ENCODE data around the gene MDH1. TPM values are rescaled to one million over a fixed set of nuclear protein-coding genes. Genes with fewer than 3 reads are reported as not detected.
"Not testable (repeated sequence)": the region's sequence is repeated elsewhere in the genome, so short reads cannot be mapped to it uniquely, and the experiment has no call there.

MDH1 gene
- total RNA-seq, 1 donor from 2014 or later, result 161 TPM

DNA sequence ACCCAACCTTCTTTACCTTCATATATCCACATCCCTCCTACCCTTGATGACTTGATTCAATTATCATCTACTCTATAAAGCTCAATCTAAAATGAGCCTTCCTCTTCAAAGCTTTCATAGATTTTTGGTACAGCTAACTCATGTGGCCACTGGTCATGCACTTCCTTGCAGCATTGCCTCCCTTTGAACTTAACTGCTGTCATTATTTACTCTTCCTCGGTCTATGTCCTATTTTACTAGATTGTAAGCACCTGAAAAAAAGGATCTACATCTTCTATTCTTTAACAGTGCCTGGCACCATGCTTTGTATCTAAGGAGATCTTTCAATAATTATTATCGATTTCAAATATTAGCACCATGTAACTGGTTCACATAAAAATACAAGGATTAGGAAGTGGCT, 30.6 kb downstream of the MDH1 start:
- DNase-seq (ENCODE audit: low read depth), result no peak
- Histone ChIP-seq H3K27me3 (ENCODE audit: control insufficient read depth, insufficient read depth, low read length) (no peaks in the 10 kb centered on the region), H3K36me3 (ENCODE audit: control insufficient read depth, insufficient read depth, low read length) (no peaks in the 10 kb centered on the region), H3K4me3 (ENCODE audit: low read depth, low read length) (no peak overlapping the region)
- TF ChIP-seq, protein P1, sequence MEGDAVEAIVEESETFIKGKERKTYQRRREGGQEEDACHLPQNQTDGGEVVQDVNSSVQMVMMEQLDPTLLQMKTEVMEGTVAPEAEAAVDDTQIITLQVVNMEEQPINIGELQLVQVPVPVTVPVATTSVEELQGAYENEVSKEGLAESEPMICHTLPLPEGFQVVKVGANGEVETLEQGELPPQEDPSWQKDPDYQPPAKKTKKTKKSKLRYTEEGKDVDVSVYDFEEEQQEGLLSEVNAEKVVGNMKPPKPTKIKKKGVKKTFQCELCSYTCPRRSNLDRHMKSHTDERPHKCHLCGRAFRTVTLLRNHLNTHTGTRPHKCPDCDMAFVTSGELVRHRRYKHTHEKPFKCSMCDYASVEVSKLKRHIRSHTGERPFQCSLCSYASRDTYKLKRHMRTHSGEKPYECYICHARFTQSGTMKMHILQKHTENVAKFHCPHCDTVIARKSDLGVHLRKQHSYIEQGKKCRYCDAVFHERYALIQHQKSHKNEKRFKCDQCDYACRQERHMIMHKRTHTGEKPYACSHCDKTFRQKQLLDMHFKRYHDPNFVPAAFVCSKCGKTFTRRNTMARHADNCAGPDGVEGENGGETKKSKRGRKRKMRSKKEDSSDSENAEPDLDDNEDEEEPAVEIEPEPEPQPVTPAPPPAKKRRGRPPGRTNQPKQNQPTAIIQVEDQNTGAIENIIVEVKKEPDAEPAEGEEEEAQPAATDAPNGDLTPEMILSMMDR (IDR thresholded peaks at IDR 0.05; ENCODE audit: insufficient read depth, low read length, poor library complexity, severe bottlenecking), result no peak

DNA sequence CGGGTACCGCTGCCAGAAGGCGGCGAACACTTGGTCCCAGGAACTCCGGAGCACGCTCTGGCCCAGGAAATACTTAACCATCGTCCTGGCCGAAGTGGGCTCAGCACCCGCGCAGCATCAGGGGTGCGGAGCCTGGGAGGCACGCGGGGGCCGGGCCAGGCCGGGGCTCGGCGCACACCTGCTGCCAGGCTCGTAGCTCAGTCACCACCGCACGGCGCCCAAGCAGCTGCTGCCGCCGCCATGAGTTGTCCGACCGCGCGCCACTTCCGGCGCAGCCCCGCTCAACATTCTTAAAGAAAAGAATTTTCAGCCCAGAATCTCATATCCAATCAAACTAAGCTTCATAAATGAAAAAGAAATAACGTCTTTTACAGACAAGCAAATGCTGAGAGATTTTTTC, 34.0 kb downstream of the MDH1 start:
- Histone ChIP-seq H3K36me3 (ENCODE audit: control insufficient read depth, insufficient read depth, low read length) (no peaks in the 10 kb centered on the region), H3K4me3 (ENCODE audit: low read depth, low read length) (no peak overlapping the region), H3K27me3 (ENCODE audit: control insufficient read depth, insufficient read depth, low read length) (no peaks in the 10 kb centered on the region)
- TF ChIP-seq, protein P1 (IDR thresholded peaks at IDR 0.05; ENCODE audit: insufficient read depth, low read length, poor library complexity, severe bottlenecking), result no peak
- no peak for DNase-seq (ENCODE audit: low read depth)

DNA sequence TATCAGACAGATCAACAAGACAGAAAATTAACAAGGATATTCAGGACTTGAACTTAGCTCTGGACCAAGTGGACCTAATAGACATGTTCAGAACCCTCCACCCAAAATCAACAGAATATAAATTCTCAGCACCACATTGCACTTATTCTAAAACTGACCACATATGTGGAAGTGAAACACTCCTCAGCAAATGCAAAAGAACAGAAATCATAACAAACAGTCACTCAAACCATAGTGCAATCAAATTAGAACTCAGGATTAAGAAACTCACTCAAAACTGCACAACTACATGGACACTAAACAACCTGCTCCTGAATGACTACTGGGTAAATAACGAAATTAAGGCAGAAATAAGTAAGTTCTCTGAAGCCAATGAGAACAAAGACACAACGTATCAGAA, 35.0 kb downstream of the MDH1 start:
- DNase-seq (ENCODE audit: low read depth), result not testable (repeated sequence)

DNA sequence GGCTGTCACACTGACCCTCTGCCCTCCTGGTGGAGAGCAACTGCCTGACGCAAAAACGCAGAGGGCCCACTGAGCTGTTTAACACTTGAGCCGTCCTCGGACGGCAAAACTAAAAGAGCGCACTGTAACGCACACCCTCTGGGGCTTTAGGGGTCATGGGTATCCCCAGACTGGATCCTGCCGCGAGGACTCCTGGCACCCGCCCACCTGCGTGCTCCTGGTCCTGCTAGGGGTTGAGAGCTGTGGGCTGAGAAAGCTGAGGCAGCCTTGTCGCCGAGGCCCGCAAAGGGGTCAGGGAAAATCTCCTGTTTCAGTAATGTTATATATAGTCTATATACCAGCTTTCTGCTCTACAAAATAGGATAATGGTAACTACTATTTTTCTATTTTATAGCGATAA, 39.1 kb downstream of the MDH1 start:
- Histone ChIP-seq H3K4me3 (ENCODE audit: low read depth, low read length) (no peak overlapping the region), H3K36me3 (ENCODE audit: control insufficient read depth, insufficient read depth, low read length) (no peaks in the 10 kb centered on the region), H3K27me3 (ENCODE audit: control insufficient read depth, insufficient read depth, low read length) (no peaks in the 10 kb centered on the region)
- TF ChIP-seq, protein P1 (IDR thresholded peaks at IDR 0.05; ENCODE audit: insufficient read depth, low read length, poor library complexity, severe bottlenecking), result no peak
- no peak for DNase-seq (ENCODE audit: low read depth)

More for the DNA sequence above, 35.0 kb downstream of the MDH1 start:
- not testable (repeated sequence) for H3K27me3 ChIP-seq (ENCODE audit: control insufficient read depth, insufficient read depth, low read length); H3K36me3 ChIP-seq (ENCODE audit: control insufficient read depth, insufficient read depth, low read length); H3K4me3 ChIP-seq (ENCODE audit: low read depth, low read length)

DNA sequence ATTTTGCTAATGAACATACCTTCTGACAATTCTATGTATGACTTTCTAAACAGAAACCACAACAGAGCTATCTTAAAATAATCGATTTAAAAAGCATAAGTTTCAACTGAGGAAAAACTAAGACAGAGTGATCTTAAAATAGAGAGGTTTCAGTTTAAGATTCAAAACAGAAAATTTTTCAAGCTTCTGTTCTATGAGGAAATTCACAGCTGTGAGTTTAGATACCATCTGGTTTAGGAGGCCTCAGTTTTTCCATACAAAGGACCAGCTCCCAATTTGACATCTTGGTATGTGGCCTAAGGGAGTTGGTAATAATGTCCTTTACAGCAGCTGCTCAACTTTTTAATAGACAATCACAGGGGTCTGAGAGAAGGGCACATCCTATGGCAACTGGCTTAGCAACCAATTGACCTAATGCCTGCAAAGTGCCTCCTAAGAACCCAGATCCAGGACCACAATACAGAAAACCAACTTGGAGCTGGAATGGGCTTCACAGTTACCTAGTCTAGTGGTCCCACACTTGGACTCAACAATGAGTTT, 39.7 kb downstream of the MDH1 start:
- H3K27me3 ChIP-seq (ENCODE audit: control insufficient read depth, insufficient read depth, low read length), result no peaks in the 10 kb centered on the region
- no peaks in the 10 kb centered on the region for H3K36me3 ChIP-seq (ENCODE audit: control insufficient read depth, insufficient read depth, low read length)
- TF ChIP-seq, protein P1 (IDR thresholded peaks at IDR 0.05; ENCODE audit: insufficient read depth, low read length, poor library complexity, severe bottlenecking), result no peak
- H3K4me3 ChIP-seq (ENCODE audit: low read depth, low read length), result no peak overlapping the region
- no peak for DNase-seq (ENCODE audit: low read depth)

DNA sequence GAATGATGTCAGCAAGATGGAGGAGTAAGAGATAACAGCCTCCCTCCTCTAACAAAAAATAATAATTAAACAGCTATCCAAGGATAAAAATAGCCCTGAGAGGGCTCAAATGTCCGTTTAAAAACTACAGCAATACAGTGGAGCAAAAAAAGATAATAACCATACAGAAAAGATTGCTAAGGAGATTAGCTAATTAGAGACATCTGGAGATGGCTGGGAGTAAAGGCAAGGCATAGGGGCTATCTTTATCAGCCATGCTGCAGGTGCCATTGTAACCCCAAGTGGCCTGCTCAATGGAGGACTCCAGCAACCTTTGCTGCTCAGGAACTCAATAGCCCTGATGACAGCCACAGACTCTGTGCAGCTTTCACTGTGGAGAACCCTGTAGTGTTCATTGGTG, 42.7 kb downstream of the MDH1 start:
- Histone ChIP-seq H3K4me3 (ENCODE audit: low read depth, low read length) (no peak overlapping the region), H3K36me3 (ENCODE audit: control insufficient read depth, insufficient read depth, low read length) (no peaks in the 10 kb centered on the region), H3K27me3 (ENCODE audit: control insufficient read depth, insufficient read depth, low read length) (no peaks in the 10 kb centered on the region)
- no peak for DNase-seq (ENCODE audit: low read depth)
- TF ChIP-seq, protein P1 (IDR thresholded peaks at IDR 0.05; ENCODE audit: insufficient read depth, low read length, poor library complexity, severe bottlenecking), result no peak

Data from kidney epithelial cell (primary cell).